Esophagus muscularis mucosa (tissue), 3 donors: Measurements from ENCODE around the gene DBH.

Experiments
- EP300 ChIP-seq: sonication (generic); formaldehyde crosslinking; IDR thresholded peaks from one replicate; pipeline ENCODE4 v1.6.1; 2017; ENCODE audit warnings: antibody characterized with exemption
- TF ChIP-seq, protein P1 (sequence below), 3 experiments: fragments of 200-600 bp in 2 of 3; fragments of 450-650 bp in 1 of 3; sonication (generic) in 2 of 3; IDR thresholded peaks; one replicate each; pipeline ENCODE4 v1.5.1; 2017 to 2019; ENCODE audit warnings: antibody characterized with exemption in 3 of 3, mild to moderate bottlenecking in 2 of 3, moderate library complexity in 1 of 3

GRCh38 chr9:133641396-133641655 is 5.2 kb downstream of the DBH start:
- TF ChIP-seq EP300: no peak
- TF ChIP-seq, protein P1, sequence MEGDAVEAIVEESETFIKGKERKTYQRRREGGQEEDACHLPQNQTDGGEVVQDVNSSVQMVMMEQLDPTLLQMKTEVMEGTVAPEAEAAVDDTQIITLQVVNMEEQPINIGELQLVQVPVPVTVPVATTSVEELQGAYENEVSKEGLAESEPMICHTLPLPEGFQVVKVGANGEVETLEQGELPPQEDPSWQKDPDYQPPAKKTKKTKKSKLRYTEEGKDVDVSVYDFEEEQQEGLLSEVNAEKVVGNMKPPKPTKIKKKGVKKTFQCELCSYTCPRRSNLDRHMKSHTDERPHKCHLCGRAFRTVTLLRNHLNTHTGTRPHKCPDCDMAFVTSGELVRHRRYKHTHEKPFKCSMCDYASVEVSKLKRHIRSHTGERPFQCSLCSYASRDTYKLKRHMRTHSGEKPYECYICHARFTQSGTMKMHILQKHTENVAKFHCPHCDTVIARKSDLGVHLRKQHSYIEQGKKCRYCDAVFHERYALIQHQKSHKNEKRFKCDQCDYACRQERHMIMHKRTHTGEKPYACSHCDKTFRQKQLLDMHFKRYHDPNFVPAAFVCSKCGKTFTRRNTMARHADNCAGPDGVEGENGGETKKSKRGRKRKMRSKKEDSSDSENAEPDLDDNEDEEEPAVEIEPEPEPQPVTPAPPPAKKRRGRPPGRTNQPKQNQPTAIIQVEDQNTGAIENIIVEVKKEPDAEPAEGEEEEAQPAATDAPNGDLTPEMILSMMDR (IDR thresholded peaks at IDR 0.05): no peak
